Nucleus accumbens (tissue), 56 donors: ENCODE data around the gene SCGB1C1.
A peak's percentile ranks its signal among the peaks of the same experiment; 100 is the strongest.
"Not testable (repeated sequence)": the region's sequence is repeated elsewhere in the genome, so short reads cannot be mapped to it uniquely, and the experiment has no call there.

Source experiments
- DNase-seq, 56 donors: peaks; one replicate each; lab custom pipeline; 2025; lab: John Stamatoyannopoulos, UW

The SCGB1C1 gene

GRCh38 chr11:236774-237767 lies 44.2 kb downstream of the SCGB1C1 start, which contains the start of gene PSMD13:
Gene PSMD13, plus strand, starts transcription at chr11:236976. Its CDS starts 74 bp downstream, at chr11:237050.
- DNase-seq = peak in 54 of 56 donors; percentile 28 to 89 (median 78)

GRCh38 chr11:238346-238745 lies 45.5 kb downstream of the SCGB1C1 start:
- not testable (repeated sequence) for DNase-seq

GRCh38 chr11:240315-240714 lies 47.4 kb downstream of the SCGB1C1 start:
- no peak for DNase-seq

GRCh38 chr11:241634-242033 lies 48.8 kb downstream of the SCGB1C1 start:
- DNase-seq = no peak
